SW480 (cell line): Measurements from ENCODE around the gene CHPT1.

Source experiments
- DNase-seq: peaks from one replicate; pipeline ENCODE4 v3.0.0-alpha.2; 2016; ENCODE audit warnings: low spot score

CHPT1 gene

DNA sequence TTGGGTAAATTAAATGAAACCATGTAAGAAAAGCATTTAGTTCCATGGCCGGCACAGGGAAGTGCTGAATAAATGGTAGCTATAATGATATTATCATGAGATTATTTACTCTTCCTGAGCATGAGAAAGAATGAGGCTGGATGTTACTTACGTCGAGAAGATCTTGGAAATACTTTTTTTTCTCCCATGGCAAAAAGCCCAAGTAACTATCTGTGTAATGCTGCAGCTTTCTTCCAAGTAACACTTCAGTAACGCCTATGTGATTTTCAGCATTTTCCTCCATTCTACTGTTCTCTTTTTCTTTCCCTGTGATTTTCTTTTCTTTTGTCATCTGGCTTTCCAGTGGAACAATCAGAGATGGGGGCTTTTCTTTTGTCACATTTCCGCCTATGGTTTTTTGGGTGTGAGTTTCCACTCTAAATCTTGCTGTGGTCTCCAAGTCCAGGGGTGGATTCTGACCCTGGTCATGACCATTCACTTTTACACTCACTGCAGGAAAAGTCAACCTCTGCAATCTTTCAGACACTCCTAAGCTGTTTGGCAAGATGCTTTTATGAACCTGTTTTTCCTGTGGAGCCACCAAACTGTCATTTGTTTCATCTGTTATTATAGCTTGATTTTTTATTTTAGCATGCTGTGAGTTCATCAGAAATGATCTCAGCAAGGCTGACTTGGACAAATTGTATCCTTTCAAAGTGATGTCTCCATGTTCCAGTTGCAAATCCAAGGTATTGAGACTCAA lies 66.8 kb downstream of the CHPT1 start:
- no peak for DNase-seq

GRCh38 chr12:101767537-101767936 lies 70.1 kb downstream of the CHPT1 start:
- DNase-seq: no peak

GRCh38 chr12:101768781-101769180 lies 71.3 kb downstream of the CHPT1 start:
- DNase-seq: no peak

- no peak for DNase-seq
These were observed 72.4 kb downstream of the CHPT1 start for GRCh38 chr12:101769865-101770264.

DNA sequence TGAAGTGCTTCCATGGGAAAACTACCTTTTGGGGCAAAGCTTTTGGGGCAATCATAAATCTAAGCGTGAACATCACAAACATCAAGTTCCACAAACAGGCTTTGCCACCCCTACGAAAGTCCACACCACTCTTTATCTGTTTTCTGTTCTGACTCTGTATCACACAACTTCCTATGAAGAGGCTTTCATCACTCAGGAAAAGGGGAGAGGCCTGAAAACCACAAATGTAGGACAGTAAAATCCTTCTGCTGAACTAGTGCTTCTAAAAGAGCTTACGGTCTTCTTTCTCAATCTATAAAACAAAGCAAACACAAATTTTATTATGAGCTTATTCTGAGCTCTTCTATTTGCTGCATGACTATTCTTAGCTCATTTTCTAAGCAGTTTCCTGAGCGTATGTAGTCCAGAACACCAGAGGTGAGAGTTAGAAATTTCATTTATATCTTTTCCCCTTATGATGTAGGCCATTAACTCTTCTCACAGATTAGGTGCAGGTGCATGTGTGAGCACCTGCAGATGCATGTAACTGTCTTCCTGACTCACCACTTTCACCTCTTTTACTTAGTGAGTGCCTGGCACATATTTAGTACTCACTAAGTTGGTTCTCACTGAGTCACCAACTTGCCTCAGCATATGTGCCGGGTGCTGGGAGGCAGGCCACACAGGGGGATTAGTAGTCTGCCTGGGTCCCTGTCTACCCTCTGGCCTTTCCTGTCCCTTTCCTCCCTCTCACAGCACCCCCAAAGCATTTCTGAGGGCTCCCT lies 74.8 kb downstream of the CHPT1 start:
- DNase-seq: no peak

- DNase-seq: peak; percentile 59
These were observed 76.3 kb downstream of the CHPT1 start for GRCh38 chr12:101773650-101774162.

DNA sequence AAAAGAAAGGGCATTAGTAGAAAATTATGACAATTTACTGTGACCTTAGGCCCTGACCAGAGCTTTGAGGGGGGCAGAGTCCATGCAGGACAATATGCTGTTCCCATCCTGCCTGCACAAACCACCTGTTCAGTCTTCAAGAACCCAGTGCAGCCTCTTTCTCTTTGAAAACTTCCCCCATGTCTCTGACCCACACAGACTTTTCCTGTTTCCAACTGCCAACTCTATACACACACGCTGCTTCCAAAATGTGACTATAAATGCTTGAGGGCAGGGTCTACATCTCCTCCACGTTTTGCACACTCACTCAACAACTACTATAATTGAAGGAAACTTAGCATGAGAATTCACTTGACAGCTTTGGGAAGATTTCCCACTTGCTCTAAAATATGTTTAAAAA lies 78.4 kb downstream of the CHPT1 start:
- DNase-seq: no peak

DNA sequence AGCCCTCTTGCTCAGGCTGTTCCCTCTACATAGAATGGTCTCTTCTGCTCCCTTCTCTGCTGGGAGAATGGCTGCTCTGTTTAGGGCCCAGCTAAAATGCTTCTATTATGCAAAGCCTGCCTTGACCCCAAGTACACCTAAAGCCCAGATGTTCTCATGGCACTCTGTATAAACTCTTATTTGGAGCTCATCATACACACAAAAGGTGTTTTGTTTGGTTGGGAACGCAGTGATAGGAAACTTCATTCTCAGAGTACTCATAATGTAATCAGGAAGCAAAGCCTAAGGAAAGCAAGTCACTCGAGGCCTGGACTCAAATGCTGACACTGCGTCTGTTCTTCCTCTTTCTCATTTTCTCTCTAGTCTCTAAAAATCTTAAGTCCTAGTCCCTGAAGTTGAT lies 80.0 kb downstream of the CHPT1 start:
- no peak for DNase-seq

- no peak for DNase-seq
These were observed 80.5 kb downstream of the CHPT1 start for GRCh38 chr12:101777978-101778377.
